OCI-LY7 (cell line): Measurements from ENCODE around the gene ADAMTS16. TPM values are rescaled to one million over a fixed set of nuclear protein-coding genes. Genes with fewer than 3 reads are reported as not detected.

Experiments used
- BruUV-seq: library from RNA; stranded (reverse); fragments of 400-500 nt; replicated peaks from 2 replicates; lab custom pipeline; 2021; lab: Mats Ljungman, UMichigan
- CTCF ChIA-PET: fragments of 300-600 bp; sonication (Branson Sonifier 250); formaldehyde crosslinking; loops from one replicate; lab custom pipeline; 2022; ENCODE audit warnings: antibody characterized with exemption; ENCODE audit not compliant: unreplicated experiment; lab: Charles Lee
- POLR2A ChIA-PET: fragments of 300-600 bp; sonication (Branson Sonifier 250); formaldehyde crosslinking; loops from one replicate; lab custom pipeline; 2022; ENCODE audit warnings: antibody characterized with exemption; lab: Charles Lee
- DNase-seq: peaks from one replicate; pipeline ENCODE4 v3.0.0-alpha.2; 2015; ENCODE audit warnings: low spot score
- H2AFZ ChIP-seq: fragments of 200-600 bp; sonication (generic), shearing (Covaris generic); 2 replicates; pipeline ENCODE4 v1.6.1; 2014; ENCODE audit warnings: mild to moderate bottlenecking, antibody characterized with exemption, low read length, moderate library complexity
- H3K27ac ChIP-seq: fragments of 200-600 bp; sonication (generic); 2 replicates; pipeline ENCODE4 v1.5.1; 2014; ENCODE audit warnings: mixed run types, low read depth, mild to moderate bottlenecking, moderate library complexity, low read length, inconsistent platforms; ENCODE audit not compliant: poor library complexity, severe bottlenecking
- H3K36me3 ChIP-seq: fragments of 200-600 bp; sonication (generic); 2 replicates; pipeline ENCODE4 v1.6.1; 2014; ENCODE audit warnings: mild to moderate bottlenecking, antibody characterized with exemption, low read length, moderate library complexity, mixed read lengths; ENCODE audit not compliant: insufficient read depth
- H3K4me1 ChIP-seq: fragments of 200-600 bp; sonication (generic); 2 replicates; pipeline ENCODE4 v1.5.1; 2014; ENCODE audit warnings: mild to moderate bottlenecking, low read length; ENCODE audit not compliant: insufficient read depth, poor library complexity, severe bottlenecking
- H3K4me2 ChIP-seq: fragments of 200-600 bp; sonication (generic); 2 replicates; pipeline ENCODE4 v1.6.1; 2014; ENCODE audit warnings: mild to moderate bottlenecking, low read length
- H3K4me3 ChIP-seq: fragments of 200-600 bp; sonication (generic); 2 replicates; pipeline ENCODE4 v1.5.1; 2014; ENCODE audit warnings: mild to moderate bottlenecking, low read depth, low read length; ENCODE audit not compliant: poor library complexity, severe bottlenecking
- H3K79me2 ChIP-seq: fragments of 200-600 bp; sonication (generic); 2 replicates; pipeline ENCODE4 v1.6.1; 2016; ENCODE audit warnings: low read depth, mild to moderate bottlenecking, low read length, moderate library complexity, mixed read lengths; ENCODE audit not compliant: insufficient read depth
- H3K9me2 ChIP-seq: fragments of 200-600 bp; sonication (generic); 2 replicates; pipeline ENCODE4 v1.6.1; 2016; ENCODE audit warnings: mild to moderate bottlenecking, low read length, mixed read lengths; ENCODE audit not compliant: insufficient read depth
- H3K9me3 ChIP-seq: fragments of 200-600 bp; sonication (generic); 2 replicates; pipeline ENCODE4 v1.6.1; 2014; ENCODE audit warnings: mild to moderate bottlenecking, mixed run types, low read length, mixed read lengths
- H4K20me1 ChIP-seq: fragments of 200-600 bp; sonication (generic); 2 replicates; pipeline ENCODE4 v1.6.1; 2014; ENCODE audit warnings: mild to moderate bottlenecking, antibody characterized with exemption, low read length, moderate library complexity, mixed read lengths; ENCODE audit not compliant: insufficient read depth
- EZH2phosphoT487 ChIP-seq: fragments of 200-600 bp; sonication (generic); IDR thresholded peaks from 2 replicates; pipeline ENCODE4 v1.6.1; 2018; ENCODE audit warnings: low read depth, borderline replicate concordance, mild to moderate bottlenecking, mixed run types, antibody characterized with exemption, low read length, moderate library complexity, mixed read lengths
- intact Hi-C: fragments of 100-400 bp; cut with micrococcal nuclease; formaldehyde crosslinking; loops from one replicate; pipeline ENCODE4 v1.10.0; 2022; ENCODE audit not compliant: unreplicated experiment
- total RNA-seq, 2 experiments: library from RNA; depleted of rRNA in 1 of 2; stranded (reverse); fragments of >200 nt in 1 of 2; shearing (Covaris generic) in 1 of 2; gene quantifications; 2 replicates each; pipeline ENCODE4 v1.2.3, GENCODE V29; 2014 to 2022
- TF ChIP-seq, protein P1 (sequence below): fragments of 200-600 bp; sonication (generic); conservative IDR thresholded peaks from 2 replicates; pipeline ENCODE4 v1.5.1; 2014; ENCODE audit warnings: mild to moderate bottlenecking, antibody characterized with exemption, low read length, moderate library complexity, mixed read lengths

Gene ADAMTS16
- total RNA-seq, 2 experiments from 2014 or later: not detected

DNA sequence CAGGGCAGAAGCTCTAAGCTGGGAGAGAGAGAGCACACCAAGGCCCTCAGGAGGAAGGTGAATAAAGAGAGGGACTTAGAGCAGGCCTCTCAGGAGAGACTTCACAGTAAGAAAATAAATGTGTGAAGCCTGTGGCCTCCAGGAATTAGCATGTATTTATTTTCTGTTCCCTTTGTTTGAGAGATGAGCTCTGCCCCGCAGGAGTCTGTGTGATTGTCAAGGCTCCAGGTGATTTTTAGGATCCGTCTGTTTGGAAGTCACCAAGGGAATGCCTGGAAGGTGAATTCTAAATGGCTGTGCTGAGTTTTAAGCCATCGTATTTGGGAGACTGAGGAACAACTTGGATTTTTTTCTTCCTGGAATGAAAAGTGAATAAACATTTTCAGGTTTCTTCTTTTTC lies 174.0 kb downstream of the ADAMTS16 start:
- no peak for TF ChIP-seq EZH2phosphoT487
- TF ChIP-seq, protein P1, sequence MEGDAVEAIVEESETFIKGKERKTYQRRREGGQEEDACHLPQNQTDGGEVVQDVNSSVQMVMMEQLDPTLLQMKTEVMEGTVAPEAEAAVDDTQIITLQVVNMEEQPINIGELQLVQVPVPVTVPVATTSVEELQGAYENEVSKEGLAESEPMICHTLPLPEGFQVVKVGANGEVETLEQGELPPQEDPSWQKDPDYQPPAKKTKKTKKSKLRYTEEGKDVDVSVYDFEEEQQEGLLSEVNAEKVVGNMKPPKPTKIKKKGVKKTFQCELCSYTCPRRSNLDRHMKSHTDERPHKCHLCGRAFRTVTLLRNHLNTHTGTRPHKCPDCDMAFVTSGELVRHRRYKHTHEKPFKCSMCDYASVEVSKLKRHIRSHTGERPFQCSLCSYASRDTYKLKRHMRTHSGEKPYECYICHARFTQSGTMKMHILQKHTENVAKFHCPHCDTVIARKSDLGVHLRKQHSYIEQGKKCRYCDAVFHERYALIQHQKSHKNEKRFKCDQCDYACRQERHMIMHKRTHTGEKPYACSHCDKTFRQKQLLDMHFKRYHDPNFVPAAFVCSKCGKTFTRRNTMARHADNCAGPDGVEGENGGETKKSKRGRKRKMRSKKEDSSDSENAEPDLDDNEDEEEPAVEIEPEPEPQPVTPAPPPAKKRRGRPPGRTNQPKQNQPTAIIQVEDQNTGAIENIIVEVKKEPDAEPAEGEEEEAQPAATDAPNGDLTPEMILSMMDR: no peak
- no peaks in the 10 kb centered on the region for H3K9me3 ChIP-seq
- no peak overlapping the region for H3K4me2 ChIP-seq
- intact Hi-C loops: no loop called here
- CTCF ChIA-PET: no interaction called here
- H3K4me3 ChIP-seq: no peak overlapping the region
- H3K36me3 ChIP-seq: no peaks in the 10 kb centered on the region
- H3K4me1 ChIP-seq: no peaks in the 10 kb centered on the region
- no peak for DNase-seq
- no peaks in the 10 kb centered on the region for H3K9me2 ChIP-seq
- no peaks in the 10 kb centered on the region for H3K79me2 ChIP-seq
- no TSS peak for BruUV-seq
- H2AFZ ChIP-seq: no peak overlapping the region
- H4K20me1 ChIP-seq: no peaks in the 10 kb centered on the region
- POLR2A ChIA-PET: no interaction called here
- no peak overlapping the region for H3K27ac ChIP-seq

DNA sequence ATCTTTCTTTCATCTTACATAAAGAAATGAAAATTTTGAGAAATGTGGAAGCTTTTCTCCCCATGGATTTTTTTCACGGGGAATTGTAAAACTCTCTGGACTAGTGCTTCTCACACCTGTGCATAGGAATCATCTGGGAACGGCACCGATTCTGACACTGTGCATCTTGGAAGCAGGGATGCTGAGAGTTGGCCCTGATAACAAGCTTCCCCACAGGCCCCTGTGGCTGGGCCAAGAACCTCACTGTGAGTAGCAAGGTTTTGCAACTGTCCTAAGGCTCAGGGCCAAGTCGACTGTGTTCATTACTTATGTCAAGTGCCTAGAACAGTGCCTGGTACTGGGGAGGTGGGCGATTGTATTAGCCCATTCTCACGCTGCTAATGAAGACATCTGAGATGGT lies 174.5 kb downstream of the ADAMTS16 start:
- DNase-seq: no peak
- POLR2A ChIA-PET: no interaction called here
- Histone ChIP-seq H3K36me3 (no peaks in the 10 kb centered on the region), H2AFZ (no peak overlapping the region), H3K79me2 (no peaks in the 10 kb centered on the region), H3K9me3 (no peaks in the 10 kb centered on the region), H3K27ac (no peak overlapping the region), H3K4me2 (no peak overlapping the region), H4K20me1 (no peaks in the 10 kb centered on the region), H3K4me3 (no peak overlapping the region), H3K4me1 (no peaks in the 10 kb centered on the region), H3K9me2 (no peaks in the 10 kb centered on the region)
- intact Hi-C loops: no loop called here
- CTCF ChIA-PET: no interaction called here
- TF ChIP-seq, protein P1: no peak
- TF ChIP-seq EZH2phosphoT487: no peak
- BruUV-seq: no TSS peak

DNA sequence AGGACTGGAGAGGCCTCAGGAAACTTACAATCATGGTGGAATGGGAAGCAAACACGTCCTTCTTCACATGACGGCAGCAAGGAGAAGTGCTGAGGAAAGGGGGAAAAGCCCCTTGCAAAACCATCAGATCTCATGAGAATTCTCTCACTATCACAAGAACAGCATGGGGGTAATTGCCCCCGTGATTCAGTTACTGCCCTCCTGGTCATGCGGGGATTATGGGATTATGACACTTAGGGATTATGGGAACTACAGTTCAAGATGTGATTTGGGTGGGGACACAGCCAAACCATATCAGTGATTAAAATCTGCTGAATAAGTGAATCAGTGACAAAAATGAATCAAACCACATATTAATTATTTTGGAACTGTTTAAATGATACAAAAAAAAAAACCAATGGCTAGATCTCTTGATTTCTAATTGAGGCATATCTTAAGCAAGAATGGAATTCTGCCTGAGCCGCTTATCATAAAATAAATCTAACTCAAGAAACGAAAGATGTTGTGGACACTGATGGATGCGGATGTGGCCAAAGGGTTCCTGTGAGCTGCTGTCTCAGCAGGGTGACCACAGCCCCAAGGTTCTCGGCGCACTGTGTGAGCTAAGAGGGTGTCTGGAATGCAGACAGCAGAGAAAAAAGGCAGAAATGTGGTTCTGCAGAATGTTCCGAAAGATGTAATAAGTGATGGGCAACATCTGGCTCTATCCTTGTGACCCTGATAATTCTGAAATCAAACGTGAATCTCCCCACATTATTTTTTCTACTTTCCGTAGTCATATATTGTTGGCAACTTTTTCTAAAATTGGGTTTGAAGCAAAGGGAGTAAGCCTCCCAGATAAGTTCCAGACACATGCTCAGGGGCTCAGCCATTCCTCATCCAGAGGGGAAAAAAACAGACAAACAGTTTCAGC lies 175.2 kb downstream of the ADAMTS16 start:
- no peak for DNase-seq
- Histone ChIP-seq H3K9me2 (no peaks in the 10 kb centered on the region), H4K20me1 (no peaks in the 10 kb centered on the region), H3K4me2 (no peak overlapping the region), H3K79me2 (no peaks in the 10 kb centered on the region), H3K9me3 (no peaks in the 10 kb centered on the region), H2AFZ (no peak overlapping the region), H3K4me3 (no peak overlapping the region), H3K36me3 (no peaks in the 10 kb centered on the region), H3K4me1 (no peaks in the 10 kb centered on the region), H3K27ac (no peak overlapping the region)
- no TSS peak for BruUV-seq
- POLR2A ChIA-PET: interaction anchor here (0.8 kb wide), 1 partner anchor 53 kb away, joined by 3 read pairs; no protein-coding TSS in a partner anchor
- CTCF ChIA-PET: no interaction called here
- TF ChIP-seq, protein P1: no peak
- no peak for TF ChIP-seq EZH2phosphoT487
- intact Hi-C loops: no loop called here
